NCI-H187 treated with DMSO at 0.1 percent for 48 hours (cell line): ENCODE results near the gene NQO1.

ENCODE experiments used
- DNase-seq: peaks from one replicate; lab custom pipeline; 2025; lab: John Stamatoyannopoulos, UW

NQO1 gene

GRCh38 chr16:69706256-69706974 is 19.9 kb downstream of the NQO1 start:
- DNase-seq = no peak

- no peak for DNase-seq
These were observed 22.7 kb downstream of the NQO1 start for GRCh38 chr16:69703638-69704037.

- no peak for DNase-seq
These were observed 24.5 kb downstream of the NQO1 start for GRCh38 chr16:69701866-69702265.

- DNase-seq = no peak
These were observed 24.9 kb downstream of the NQO1 start for GRCh38 chr16:69701452-69701851.

- DNase-seq = no peak
These were observed 26.4 kb downstream of the NQO1 start for GRCh38 chr16:69699915-69700314.

- no peak for DNase-seq
These were observed 28.0 kb downstream of the NQO1 start for GRCh38 chr16:69698404-69698803.

GRCh38 chr16:69693916-69694315 is 32.4 kb downstream of the NQO1 start:
- DNase-seq = no peak

- DNase-seq = no peak
These were observed 34.1 kb downstream of the NQO1 start for GRCh38 chr16:69691980-69692911.

GRCh38 chr16:69688589-69688988 is 37.8 kb downstream of the NQO1 start:
- DNase-seq = no peak

- DNase-seq = no peak
These were observed 46.0 kb downstream of the NQO1 start for GRCh38 chr16:69680358-69680757.

- no peak for DNase-seq
These were observed 53.2 kb downstream of the NQO1 start for GRCh38 chr16:69672998-69673713.

GRCh38 chr16:69672315-69672997 is 53.9 kb downstream of the NQO1 start:
- no peak for DNase-seq

- no peak for DNase-seq
These were observed 56.8 kb downstream of the NQO1 start for GRCh38 chr16:69669577-69669976.

- DNase-seq = no peak
These were observed 62.5 kb downstream of the NQO1 start for GRCh38 chr16:69663846-69664245.

GRCh38 chr16:69662901-69663300 is 63.5 kb downstream of the NQO1 start:
- no peak for DNase-seq

- DNase-seq = no peak
These were observed 66.2 kb downstream of the NQO1 start for GRCh38 chr16:69660166-69660565.
